Astrocyte (in vitro differentiated cells and primary cell): ENCODE measurements around the gene SKAP2. TPM values are rescaled to one million over a fixed set of nuclear protein-coding genes. Genes with fewer than 3 reads are reported as not detected.

ENCODE experiments used
- DNase-seq: peaks from one replicate; pipeline ENCODE4 v3.0.0-alpha.2; 2010; ENCODE audit warnings: low read depth
- FAIRE-seq: peaks from 2 replicates; lab custom pipeline; 2011; peaks lifted over from hg19 to GRCh38; lab: Jason Lieb, UNC
- H2AFZ ChIP-seq: 2 replicates; pipeline ENCODE4 v1.6.0; 2012; ENCODE audit warnings: low read depth, low read length, inconsistent platforms
- H3K27ac ChIP-seq: 2 replicates; pipeline ENCODE4 v1.5.1; 2011; ENCODE audit warnings: low read depth, low read length, inconsistent platforms
- H3K27me3 ChIP-seq: 2 replicates; pipeline ENCODE4 v1.6.0; 2011; ENCODE audit warnings: low read length, inconsistent platforms; ENCODE audit not compliant: insufficient read depth
- H3K36me3 ChIP-seq: 2 replicates; pipeline ENCODE4 v1.5.1; 2011; ENCODE audit warnings: low read length, inconsistent platforms; ENCODE audit not compliant: insufficient read depth
- H3K4me1 ChIP-seq: 2 replicates; pipeline ENCODE4 v1.5.1; 2011; ENCODE audit warnings: low read length, inconsistent platforms; ENCODE audit not compliant: insufficient read depth
- H3K4me2 ChIP-seq: 2 replicates; pipeline ENCODE4 v1.6.0; 2012; ENCODE audit warnings: low read length, inconsistent platforms
- H3K4me3 ChIP-seq: 2 replicates; pipeline ENCODE4 v1.5.1; 2011; ENCODE audit warnings: low read depth, mild to moderate bottlenecking, low read length, inconsistent platforms; ENCODE audit not compliant: insufficient read depth
- H3K79me2 ChIP-seq: 2 replicates; pipeline ENCODE4 v1.6.0; 2012; ENCODE audit warnings: mild to moderate bottlenecking, low read length, inconsistent platforms; ENCODE audit not compliant: insufficient read depth
- H3K9ac ChIP-seq: 2 replicates; pipeline ENCODE4 v1.6.0; 2012; ENCODE audit warnings: mild to moderate bottlenecking, low read length, inconsistent platforms
- H3K9me3 ChIP-seq: 2 replicates; pipeline ENCODE4 v1.5.1; 2012; ENCODE audit warnings: low read depth, mild to moderate bottlenecking, low read length, inconsistent platforms; ENCODE audit not compliant: insufficient read depth
- H4K20me1 ChIP-seq: 2 replicates; pipeline ENCODE4 v1.6.0; 2012; ENCODE audit warnings: low read length, inconsistent platforms; ENCODE audit not compliant: insufficient read depth
- H3K27ac Mint-ChIP-seq: one replicate; pipeline ENCODE4 v1.8.0; 2021; ENCODE audit warnings: mild to moderate bottlenecking, mixed read lengths; ENCODE audit not compliant: unreplicated experiment
- H3K27me3 Mint-ChIP-seq: one replicate; pipeline ENCODE4 v1.8.0; 2021; ENCODE audit warnings: low read depth, mixed read lengths; ENCODE audit not compliant: unreplicated experiment
- H3K36me3 Mint-ChIP-seq: one replicate; pipeline ENCODE4 v1.8.0; 2021; ENCODE audit warnings: low read depth, mixed read lengths; ENCODE audit not compliant: unreplicated experiment
- H3K4me1 Mint-ChIP-seq: one replicate; pipeline ENCODE4 v1.8.0; 2021; ENCODE audit warnings: low read depth, mixed read lengths; ENCODE audit not compliant: unreplicated experiment
- H3K4me3 Mint-ChIP-seq: one replicate; pipeline ENCODE4 v1.8.0; 2021; ENCODE audit warnings: mild to moderate bottlenecking, moderate library complexity, mixed read lengths; ENCODE audit not compliant: unreplicated experiment
- H3K9me3 Mint-ChIP-seq: one replicate; pipeline ENCODE4 v1.8.0; 2021; ENCODE audit warnings: mild to moderate bottlenecking, mixed read lengths; ENCODE audit not compliant: unreplicated experiment
- EZH2 ChIP-seq: IDR thresholded peaks from 2 replicates; pipeline ENCODE4 v1.6.1; 2012; ENCODE audit warnings: mild to moderate bottlenecking, low read length, inconsistent platforms; ENCODE audit not compliant: insufficient read depth
- total RNA-seq: library from RNA; stranded (reverse); gene quantifications from 2 replicates; pipeline ENCODE4 v1.2.1, GENCODE V29; 2021
- TF ChIP-seq, protein P1 (sequence below): IDR thresholded peaks from 2 replicates; pipeline ENCODE4 v1.5.1; 2011; ENCODE audit warnings: low read depth, mild to moderate bottlenecking, inconsistent platforms, low read length, moderate library complexity; ENCODE audit not compliant: insufficient read depth

The SKAP2 gene
- total RNA-seq, 1 donor from 2014 or later: 10.1 TPM

DNA sequence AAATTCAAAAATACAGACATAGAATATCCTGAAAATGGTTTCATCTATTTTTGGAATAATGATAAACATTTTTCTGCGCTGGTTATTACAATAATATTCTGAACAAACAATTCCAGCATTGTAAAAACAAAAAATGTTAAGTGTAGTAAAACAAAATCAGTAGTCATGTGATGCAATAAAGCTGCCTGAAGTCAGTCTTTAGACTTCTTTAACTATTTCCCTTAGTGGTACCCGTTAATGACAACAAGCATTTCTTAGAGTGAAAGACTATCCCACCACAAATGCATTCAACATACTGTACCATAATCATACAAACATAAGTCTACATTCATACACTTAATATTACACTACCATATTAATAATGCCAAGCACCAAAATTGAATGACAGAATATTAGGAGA is 1.6 kb downstream of the SKAP2 start:
- H3K4me1 Mint-ChIP-seq: peaks cover 1% of the 10 kb centered on the region
- TF ChIP-seq, protein P1, sequence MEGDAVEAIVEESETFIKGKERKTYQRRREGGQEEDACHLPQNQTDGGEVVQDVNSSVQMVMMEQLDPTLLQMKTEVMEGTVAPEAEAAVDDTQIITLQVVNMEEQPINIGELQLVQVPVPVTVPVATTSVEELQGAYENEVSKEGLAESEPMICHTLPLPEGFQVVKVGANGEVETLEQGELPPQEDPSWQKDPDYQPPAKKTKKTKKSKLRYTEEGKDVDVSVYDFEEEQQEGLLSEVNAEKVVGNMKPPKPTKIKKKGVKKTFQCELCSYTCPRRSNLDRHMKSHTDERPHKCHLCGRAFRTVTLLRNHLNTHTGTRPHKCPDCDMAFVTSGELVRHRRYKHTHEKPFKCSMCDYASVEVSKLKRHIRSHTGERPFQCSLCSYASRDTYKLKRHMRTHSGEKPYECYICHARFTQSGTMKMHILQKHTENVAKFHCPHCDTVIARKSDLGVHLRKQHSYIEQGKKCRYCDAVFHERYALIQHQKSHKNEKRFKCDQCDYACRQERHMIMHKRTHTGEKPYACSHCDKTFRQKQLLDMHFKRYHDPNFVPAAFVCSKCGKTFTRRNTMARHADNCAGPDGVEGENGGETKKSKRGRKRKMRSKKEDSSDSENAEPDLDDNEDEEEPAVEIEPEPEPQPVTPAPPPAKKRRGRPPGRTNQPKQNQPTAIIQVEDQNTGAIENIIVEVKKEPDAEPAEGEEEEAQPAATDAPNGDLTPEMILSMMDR: no peak
- no peak for TF ChIP-seq EZH2
- peaks cover 37% of the 10 kb centered on the region for H3K27me3 ChIP-seq
- no peak overlapping the region for H3K27ac ChIP-seq
- no peaks in the 10 kb centered on the region for H3K36me3 ChIP-seq
- no peak overlapping the region for H3K9ac ChIP-seq
- H3K27ac Mint-ChIP-seq: no peak overlapping the region
- DNase-seq: no peak
- H3K4me3 Mint-ChIP-seq: no peak overlapping the region
- no peaks in the 10 kb centered on the region for H3K4me1 ChIP-seq
- H3K79me2 ChIP-seq: no peaks in the 10 kb centered on the region
- no peaks in the 10 kb centered on the region for H3K9me3 Mint-ChIP-seq
- peaks cover 21% of the 10 kb centered on the region for H3K27me3 Mint-ChIP-seq
- H3K9me3 ChIP-seq: no peaks in the 10 kb centered on the region
- H2AFZ ChIP-seq: no peak overlapping the region
- H4K20me1 ChIP-seq: peaks cover 5% of the 10 kb centered on the region
- no peak for FAIRE-seq
- no peaks in the 10 kb centered on the region for H3K36me3 Mint-ChIP-seq
- H3K4me3 ChIP-seq: no peak overlapping the region
- no peak overlapping the region for H3K4me2 ChIP-seq

GRCh38 chr7:26861050-26861449 is 3.3 kb downstream of the SKAP2 start:
- H3K36me3 Mint-ChIP-seq: no peaks in the 10 kb centered on the region

GRCh38 chr7:26860361-26860760 is 4.0 kb downstream of the SKAP2 start:
- no peaks in the 10 kb centered on the region for H3K79me2 ChIP-seq
- DNase-seq: no peak
- no peak overlapping the region for H3K4me3 Mint-ChIP-seq

More at GRCh38 chr7:26861050-26861449, 3.3 kb downstream of the SKAP2 start:
- Histone ChIP-seq H4K20me1 (peaks cover 6% of the 10 kb centered on the region), H3K9me3 (no peaks in the 10 kb centered on the region), H3K4me3 (no peak overlapping the region), H3K9ac (no peak overlapping the region), H3K4me2 (no peak overlapping the region), H3K27me3 (peaks cover 55% of the 10 kb centered on the region), H3K27ac (no peak overlapping the region), H3K36me3 (no peaks in the 10 kb centered on the region), H2AFZ (no peak overlapping the region), H3K4me1 (no peaks in the 10 kb centered on the region), H3K79me2 (no peaks in the 10 kb centered on the region)
- no peak overlapping the region for H3K4me3 Mint-ChIP-seq
- H3K9me3 Mint-ChIP-seq: no peaks in the 10 kb centered on the region
- H3K27me3 Mint-ChIP-seq: peaks cover 36% of the 10 kb centered on the region
- TF ChIP-seq EZH2: no peak
- TF ChIP-seq, protein P1: no peak
- DNase-seq (no peak), FAIRE-seq (no peak)
- no peak overlapping the region for H3K27ac Mint-ChIP-seq
- peaks cover 1% of the 10 kb centered on the region for H3K4me1 Mint-ChIP-seq

More at GRCh38 chr7:26860361-26860760, 4.0 kb downstream of the SKAP2 start:
- Histone ChIP-seq H4K20me1 (peaks cover 6% of the 10 kb centered on the region), H3K4me2 (no peak overlapping the region), H2AFZ (no peak overlapping the region), H3K36me3 (no peaks in the 10 kb centered on the region), H3K9me3 (no peaks in the 10 kb centered on the region), H3K4me1 (no peaks in the 10 kb centered on the region), H3K4me3 (no peak overlapping the region), H3K9ac (no peak overlapping the region), H3K27ac (no peak overlapping the region), H3K27me3 (peaks cover 57% of the 10 kb centered on the region)
- Mint-ChIP-seq H3K27me3 (peaks cover 41% of the 10 kb centered on the region), H3K36me3 (no peaks in the 10 kb centered on the region), H3K27ac (no peak overlapping the region), H3K9me3 (no peaks in the 10 kb centered on the region), H3K4me1 (peaks cover 1% of the 10 kb centered on the region)
- no peak for FAIRE-seq
- no peak for TF ChIP-seq EZH2
- TF ChIP-seq, protein P1: no peak
